GM18517 (cell line): ENCODE results near the gene RIMS3.
"Not testable (repeated sequence)": the region's sequence is repeated elsewhere in the genome, so short reads cannot be mapped to it uniquely, and the experiment has no call there.

ENCODE experiments used
- ATAC-seq: cut with Tn5 transposase; IDR thresholded peaks from one replicate; pipeline ENCODE4 v1.9.1; 2021; ENCODE audit warnings: mild to moderate bottlenecking, moderate library complexity; ENCODE audit not compliant: unreplicated experiment

Gene RIMS3

DNA sequence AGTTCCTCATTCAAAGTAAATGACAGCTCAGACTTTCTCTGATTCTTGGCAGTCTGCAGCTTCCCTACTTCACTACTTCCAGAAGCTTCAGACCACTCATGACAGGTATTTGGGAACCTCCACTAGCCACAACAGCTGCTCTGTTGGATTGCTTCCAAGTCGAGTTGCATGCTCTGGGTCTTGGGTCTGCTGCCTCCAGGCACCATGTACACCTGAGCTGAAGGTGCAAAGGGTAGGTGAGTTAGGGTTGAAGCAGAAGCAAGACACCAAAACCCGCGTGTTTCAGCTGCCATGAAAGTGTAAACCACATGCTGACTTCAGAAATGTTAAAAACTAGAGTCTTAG lies 71.3 kb downstream of the RIMS3 start:
- ATAC-seq: no peak

GRCh38 chr1:40593449-40594186 lies 71.9 kb downstream of the RIMS3 start:
- ATAC-seq: no peak

GRCh38 chr1:40592107-40592803 lies 73.2 kb downstream of the RIMS3 start:
- ATAC-seq: no peak

DNA sequence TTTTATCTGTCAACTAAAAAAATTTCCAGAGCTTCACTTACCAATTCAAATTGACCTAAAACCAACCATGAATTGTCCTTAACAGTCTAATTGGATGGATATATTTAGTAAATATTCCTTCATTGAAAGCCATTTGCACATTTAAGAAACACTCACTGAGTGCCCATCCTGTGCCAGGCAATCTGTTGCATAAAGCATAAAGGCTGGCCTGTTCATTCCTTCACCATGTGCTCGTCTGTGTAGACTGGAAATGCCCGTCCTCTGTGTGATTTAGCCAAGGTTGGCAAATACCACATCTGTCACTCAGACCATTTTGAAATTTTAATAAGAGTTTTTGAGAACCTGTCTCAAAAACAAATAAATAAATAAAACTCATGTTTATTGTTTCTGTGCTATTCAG lies 76.9 kb downstream of the RIMS3 start:
- no peak for ATAC-seq

DNA sequence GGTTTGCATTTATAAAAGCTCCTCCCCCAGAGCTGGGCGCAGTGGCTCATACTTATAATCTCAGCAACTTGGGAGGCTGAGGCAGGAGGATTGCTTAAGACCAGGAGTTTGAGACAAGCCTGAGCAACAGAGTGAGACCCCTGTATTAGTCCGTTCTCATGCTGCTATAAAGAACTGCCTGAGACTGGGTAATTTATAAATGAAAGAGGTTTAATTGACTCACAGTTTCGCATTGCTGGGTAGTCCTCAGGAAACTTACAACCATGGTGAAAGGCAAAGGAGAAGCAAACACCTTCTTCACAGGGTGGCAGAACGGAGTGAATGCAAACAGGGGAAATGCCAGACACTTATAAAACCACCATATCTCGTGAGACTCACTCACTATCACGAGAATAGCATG lies 81.5 kb downstream of the RIMS3 start:
- ATAC-seq: no peak

DNA sequence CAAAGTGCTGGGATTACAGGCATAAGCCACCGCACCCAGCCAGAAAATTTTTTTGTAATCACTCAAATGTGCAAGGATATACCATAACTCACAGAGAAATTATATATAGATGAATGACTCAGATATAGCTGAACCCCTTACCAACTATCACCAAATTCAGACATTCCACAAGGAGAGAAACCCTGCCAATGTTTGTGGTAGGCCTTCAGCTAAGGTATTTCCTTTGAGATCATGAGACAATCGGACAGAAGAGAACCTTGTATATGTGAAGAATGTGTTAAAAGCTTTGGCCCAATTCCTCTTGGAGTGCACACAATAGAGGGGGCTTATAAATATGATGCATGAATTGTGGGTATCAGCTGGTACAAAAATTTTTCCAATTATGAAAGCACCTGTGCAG lies 83.4 kb downstream of the RIMS3 start:
- ATAC-seq: no peak

DNA sequence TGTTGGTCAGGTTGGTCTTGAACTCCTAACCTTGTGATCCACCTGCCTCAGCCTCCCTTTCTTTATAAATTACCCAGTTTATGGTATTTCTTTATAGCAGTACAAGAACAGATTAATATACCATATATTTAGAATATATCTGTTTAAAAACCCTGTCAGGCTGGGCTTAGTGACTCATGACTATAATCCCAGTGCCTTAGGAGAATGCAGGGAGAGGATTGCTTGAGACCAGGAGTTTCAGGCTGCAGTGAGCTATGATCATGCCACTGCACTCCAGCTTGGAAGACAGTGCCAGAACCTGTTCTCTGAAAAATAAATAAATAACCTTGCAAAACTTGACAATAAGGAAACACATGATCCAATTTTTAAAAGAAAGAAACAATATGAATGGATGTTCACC lies 90.1 kb downstream of the RIMS3 start:
- ATAC-seq: no peak

DNA sequence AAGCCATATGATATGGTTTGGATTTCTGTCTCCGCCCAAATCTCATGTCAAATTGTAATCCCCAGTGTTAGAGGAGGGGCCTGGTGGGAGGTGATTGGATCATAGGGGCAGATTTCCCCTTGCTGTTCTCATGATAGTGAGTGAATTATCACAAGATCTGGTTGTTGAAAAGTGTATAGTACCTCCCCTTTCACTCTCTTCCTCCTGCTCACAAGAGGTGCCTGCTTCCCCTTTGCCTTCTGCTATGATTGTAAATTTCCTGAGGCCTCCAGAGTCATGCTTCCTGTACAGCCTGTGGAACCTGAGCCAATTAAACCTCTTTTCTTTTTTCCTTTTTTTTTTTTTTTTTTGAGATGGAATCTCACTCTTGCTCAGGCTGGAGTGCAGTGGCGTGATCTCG lies 90.7 kb downstream of the RIMS3 start:
- not testable (repeated sequence) for ATAC-seq
